ENCODE measurements around the gene SYNGR4.
A peak's percentile ranks its signal among the peaks of the same experiment; 100 is the strongest.

The SYNGR4 gene

DNA sequence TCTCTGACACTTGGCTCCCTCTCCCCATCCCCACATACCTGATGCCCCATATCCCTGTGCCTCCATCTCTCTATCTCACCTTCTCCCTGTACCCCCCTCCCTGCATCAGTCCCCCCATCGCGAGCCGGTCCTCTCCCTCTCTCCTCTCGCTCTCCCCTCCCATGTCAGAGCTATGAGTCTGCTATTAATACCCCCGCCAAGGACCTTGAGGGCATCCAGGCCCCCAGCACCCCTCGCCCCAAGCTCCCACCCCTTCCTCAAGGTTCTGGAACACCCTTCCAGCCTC is 30.9 kb downstream of the SYNGR4 start:
- H3K27ac Mint-ChIP-seq: no peak overlapping the region
- H3K27me3 Mint-ChIP-seq: peaks cover 38% of the 10 kb centered on the region
- H3K36me3 Mint-ChIP-seq (ENCODE audit: low read depth): no peaks in the 10 kb centered on the region
- peaks cover 3% of the 10 kb centered on the region for H3K9me3 Mint-ChIP-seq
- no peak overlapping the region for H3K4me3 Mint-ChIP-seq
- H3K4me1 Mint-ChIP-seq (ENCODE audit: low read depth): peaks cover 29% of the 10 kb centered on the region

- Mint-ChIP-seq H3K36me3 (ENCODE audit: low read depth) (no peaks in the 10 kb centered on the region), H3K4me1 (ENCODE audit: low read depth) (peaks cover 29% of the 10 kb centered on the region), H3K27me3 (peaks cover 38% of the 10 kb centered on the region), H3K27ac (no peak overlapping the region), H3K4me3 (no peak overlapping the region), H3K9me3 (peaks cover 3% of the 10 kb centered on the region)
Measured at GRCh38 chr19:48395499-48395898, 31.3 kb downstream of the SYNGR4 start.

DNA sequence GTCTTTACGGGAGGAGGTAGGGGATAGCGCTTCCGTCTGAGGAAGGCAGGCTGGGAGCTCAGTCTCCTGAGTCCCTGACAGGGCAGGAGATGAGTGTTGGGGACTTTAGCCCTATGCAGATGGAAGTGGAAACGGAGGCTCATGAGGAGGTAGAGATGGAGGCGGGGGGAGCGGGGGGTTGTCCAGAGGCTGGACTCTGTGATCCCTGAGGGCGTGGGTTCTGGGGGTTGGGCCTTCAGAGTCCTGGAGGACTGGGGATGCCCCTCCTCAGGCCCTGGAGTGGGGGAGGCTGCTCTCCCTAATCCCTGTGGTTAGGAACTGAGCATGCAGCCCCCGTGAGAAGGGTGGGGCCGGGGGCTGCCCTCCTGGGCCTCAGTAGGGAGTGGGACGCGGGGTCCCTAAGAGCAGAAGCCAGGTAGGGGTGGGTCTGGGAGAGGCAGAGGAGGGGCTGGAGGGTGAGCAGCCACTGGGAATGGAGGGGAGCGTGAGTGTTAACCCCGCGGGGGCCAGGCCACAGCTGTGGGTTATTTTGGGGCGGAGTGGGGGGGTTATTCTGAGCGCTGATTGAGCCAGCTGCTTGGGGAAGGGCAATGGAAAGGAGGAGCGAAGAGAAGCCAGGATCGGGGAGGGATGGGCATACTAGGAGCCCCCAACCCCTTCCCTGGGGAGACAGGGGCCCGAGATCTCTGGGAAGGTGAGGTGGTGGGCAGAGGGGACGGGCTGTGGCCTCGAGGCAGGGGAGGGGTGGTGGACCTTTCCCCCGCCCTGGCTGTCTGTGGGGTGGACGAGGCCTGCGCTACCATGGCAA is 32.1 kb downstream of the SYNGR4 start:
- peaks cover 38% of the 10 kb centered on the region for H3K27me3 Mint-ChIP-seq

GRCh38 chr19:48396824-48397176 is 32.6 kb downstream of the SYNGR4 start:
- H3K4me3 Mint-ChIP-seq: no peak overlapping the region
- no peaks in the 10 kb centered on the region for H3K36me3 Mint-ChIP-seq (ENCODE audit: low read depth)
- peaks cover 38% of the 10 kb centered on the region for H3K27me3 Mint-ChIP-seq
- peaks cover 29% of the 10 kb centered on the region for H3K4me1 Mint-ChIP-seq (ENCODE audit: low read depth)
- H3K27ac Mint-ChIP-seq: no peak overlapping the region
- peaks cover 3% of the 10 kb centered on the region for H3K9me3 Mint-ChIP-seq

More for the DNA sequence above, 32.1 kb downstream of the SYNGR4 start:
- H3K27ac Mint-ChIP-seq: no peak overlapping the region
- peaks cover 3% of the 10 kb centered on the region for H3K9me3 Mint-ChIP-seq
- H3K4me1 Mint-ChIP-seq (ENCODE audit: low read depth): peaks cover 29% of the 10 kb centered on the region
- no peaks in the 10 kb centered on the region for H3K36me3 Mint-ChIP-seq (ENCODE audit: low read depth)
- H3K4me3 Mint-ChIP-seq: no peak overlapping the region

GRCh38 chr19:48397263-48398101 is 33.3 kb downstream of the SYNGR4 start:
- Mint-ChIP-seq H3K4me1 (ENCODE audit: low read depth) (peaks cover 29% of the 10 kb centered on the region), H3K4me3 (peak overlapping the region; percentile 84), H3K27me3 (peaks cover 38% of the 10 kb centered on the region), H3K9me3 (peaks cover 3% of the 10 kb centered on the region), H3K27ac (peak overlapping the region; percentile 86), H3K36me3 (ENCODE audit: low read depth) (no peaks in the 10 kb centered on the region)

GRCh38 chr19:48398102-48398374 is 33.9 kb downstream of the SYNGR4 start:
- peaks cover 29% of the 10 kb centered on the region for H3K4me1 Mint-ChIP-seq (ENCODE audit: low read depth)
- H3K9me3 Mint-ChIP-seq: peaks cover 3% of the 10 kb centered on the region
- H3K27me3 Mint-ChIP-seq: peaks cover 34% of the 10 kb centered on the region
- peak overlapping the region; percentile 86 for H3K27ac Mint-ChIP-seq
- H3K4me3 Mint-ChIP-seq: peak overlapping the region; percentile 84
- H3K36me3 Mint-ChIP-seq (ENCODE audit: low read depth): no peaks in the 10 kb centered on the region

GRCh38 chr19:48398375-48399235 is 34.4 kb downstream of the SYNGR4 start:
- peaks cover 34% of the 10 kb centered on the region for H3K27me3 Mint-ChIP-seq
- peaks cover 32% of the 10 kb centered on the region for H3K4me1 Mint-ChIP-seq (ENCODE audit: low read depth)
- peaks cover 3% of the 10 kb centered on the region for H3K9me3 Mint-ChIP-seq
- peak overlapping the region; percentile 84 for H3K4me3 Mint-ChIP-seq
- H3K36me3 Mint-ChIP-seq (ENCODE audit: low read depth): no peaks in the 10 kb centered on the region
- H3K27ac Mint-ChIP-seq: no peak overlapping the region

DNA sequence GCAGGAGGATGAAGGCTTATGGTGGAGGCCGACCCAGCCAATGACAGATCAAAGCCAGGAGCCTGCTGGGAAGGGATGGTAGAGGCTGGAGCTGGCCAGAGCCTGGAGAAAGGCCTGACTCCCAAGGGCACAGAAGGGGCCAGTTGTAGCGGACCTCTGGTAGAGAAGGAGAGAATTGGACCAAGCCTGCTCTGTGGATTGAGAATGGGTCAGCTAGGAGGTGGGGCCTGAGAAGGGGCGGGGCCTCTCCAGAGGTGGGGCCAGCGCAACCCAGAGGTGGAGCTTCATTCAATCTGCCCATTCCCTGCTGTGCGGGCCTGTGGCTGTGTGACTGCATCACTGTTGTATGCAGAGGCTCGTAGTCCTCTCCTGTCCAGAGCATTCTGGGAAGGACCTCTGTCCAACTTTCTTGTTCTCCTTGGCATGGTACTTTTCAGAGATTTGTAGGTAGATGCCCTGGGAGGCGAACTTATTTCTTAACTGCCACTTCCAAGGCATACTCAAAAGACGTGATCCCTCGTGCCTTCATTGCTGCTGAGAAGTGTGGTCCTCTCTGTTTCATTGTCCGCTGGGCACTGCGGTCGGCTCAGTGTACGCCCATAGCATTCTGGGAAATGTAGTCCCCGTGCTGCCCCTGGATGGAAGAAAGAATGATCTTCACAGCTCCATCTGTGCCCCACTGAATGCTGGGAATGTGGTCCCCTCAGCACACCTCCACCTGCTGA is 36.0 kb downstream of the SYNGR4 start:
- H3K36me3 Mint-ChIP-seq (ENCODE audit: low read depth): no peaks in the 10 kb centered on the region
- peaks cover 21% of the 10 kb centered on the region for H3K27me3 Mint-ChIP-seq
- H3K9me3 Mint-ChIP-seq: peaks cover 3% of the 10 kb centered on the region
- H3K27ac Mint-ChIP-seq: no peak overlapping the region
- H3K4me3 Mint-ChIP-seq: no peak overlapping the region
- H3K4me1 Mint-ChIP-seq (ENCODE audit: low read depth): peaks cover 28% of the 10 kb centered on the region

DNA sequence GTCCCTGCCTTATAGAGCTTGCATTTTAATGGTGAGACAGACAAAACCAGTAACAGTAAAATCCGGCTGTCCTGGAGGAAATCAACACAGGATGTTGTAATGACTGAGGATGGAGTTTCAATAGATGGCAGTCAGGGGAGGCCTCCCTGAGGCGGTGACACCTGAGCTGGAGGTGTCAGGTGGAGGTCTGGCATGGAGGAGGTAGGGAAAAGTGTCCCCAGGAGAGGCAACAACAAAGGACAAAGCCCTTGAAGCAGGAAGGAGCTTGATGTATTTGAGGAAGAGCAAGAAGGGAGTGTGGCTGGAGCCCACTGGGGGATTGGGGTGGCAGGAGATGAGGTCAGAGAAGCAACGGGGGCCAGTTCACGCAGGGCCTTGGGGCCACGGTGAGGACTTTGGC is 37.1 kb downstream of the SYNGR4 start:
- Mint-ChIP-seq H3K9me3 (peaks cover 3% of the 10 kb centered on the region), H3K4me1 (ENCODE audit: low read depth) (peaks cover 26% of the 10 kb centered on the region), H3K4me3 (no peak overlapping the region), H3K36me3 (ENCODE audit: low read depth) (no peaks in the 10 kb centered on the region), H3K27me3 (peaks cover 18% of the 10 kb centered on the region), H3K27ac (no peak overlapping the region)

- Mint-ChIP-seq H3K27ac (peak overlapping the region; percentile 69), H3K36me3 (ENCODE audit: low read depth) (no peaks in the 10 kb centered on the region), H3K4me3 (no peak overlapping the region), H3K27me3 (peaks cover 14% of the 10 kb centered on the region), H3K4me1 (ENCODE audit: low read depth) (peaks cover 15% of the 10 kb centered on the region), H3K9me3 (peaks cover 3% of the 10 kb centered on the region)
Measured at GRCh38 chr19:48403606-48404005, 39.4 kb downstream of the SYNGR4 start.

DNA sequence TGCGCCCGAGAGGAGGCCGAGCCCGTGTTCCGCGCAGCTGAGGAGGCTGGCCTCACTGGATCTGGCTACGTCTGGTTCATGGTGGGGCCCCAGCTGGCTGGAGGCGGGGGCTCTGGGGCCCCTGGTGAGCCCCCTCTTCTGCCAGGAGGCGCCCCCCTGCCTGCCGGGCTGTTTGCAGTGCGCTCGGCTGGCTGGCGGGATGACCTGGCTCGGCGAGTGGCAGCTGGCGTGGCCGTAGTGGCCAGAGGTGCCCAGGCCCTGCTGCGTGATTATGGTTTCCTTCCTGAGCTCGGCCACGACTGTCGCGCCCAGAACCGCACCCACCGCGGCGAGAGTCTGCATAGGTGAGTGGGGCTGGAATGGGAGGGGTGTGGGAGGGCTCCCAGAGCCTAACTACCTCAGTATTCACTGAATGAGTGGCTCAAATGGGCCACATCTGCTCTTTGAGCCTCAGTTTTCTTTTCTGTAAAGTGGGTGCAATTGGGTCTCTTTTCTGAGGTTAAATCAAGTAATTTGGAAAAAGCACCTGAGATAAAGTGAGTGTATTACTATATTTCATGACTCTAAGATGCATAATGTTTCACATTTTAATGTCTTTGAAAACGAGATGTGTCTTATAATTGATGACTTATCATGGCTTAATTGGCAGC is 41.0 kb downstream of the SYNGR4 start:
- Mint-ChIP-seq H3K9me3 (no peaks in the 10 kb centered on the region), H3K4me1 (ENCODE audit: low read depth) (peaks cover 5% of the 10 kb centered on the region), H3K27ac (no peak overlapping the region), H3K4me3 (no peak overlapping the region), H3K27me3 (peaks cover 14% of the 10 kb centered on the region), H3K36me3 (ENCODE audit: low read depth) (no peaks in the 10 kb centered on the region)

GRCh38 chr19:48405850-48406249 is 41.7 kb downstream of the SYNGR4 start:
- H3K9me3 Mint-ChIP-seq: no peaks in the 10 kb centered on the region
- H3K36me3 Mint-ChIP-seq (ENCODE audit: low read depth): no peaks in the 10 kb centered on the region

GRCh38 chr19:48413879-48414587 is 49.9 kb downstream of the SYNGR4 start:
- H3K4me1 Mint-ChIP-seq (ENCODE audit: low read depth): peaks cover 26% of the 10 kb centered on the region
- H3K9me3 Mint-ChIP-seq: no peaks in the 10 kb centered on the region
- no peak overlapping the region for H3K4me3 Mint-ChIP-seq

More at GRCh38 chr19:48405850-48406249, 41.7 kb downstream of the SYNGR4 start:
- Mint-ChIP-seq H3K4me1 (ENCODE audit: low read depth) (peaks cover 5% of the 10 kb centered on the region), H3K4me3 (no peak overlapping the region), H3K27ac (no peak overlapping the region), H3K27me3 (peaks cover 14% of the 10 kb centered on the region)

More at GRCh38 chr19:48413879-48414587, 49.9 kb downstream of the SYNGR4 start:
- H3K27me3 Mint-ChIP-seq: peaks cover 20% of the 10 kb centered on the region
- no peak overlapping the region for H3K27ac Mint-ChIP-seq
- no peaks in the 10 kb centered on the region for H3K36me3 Mint-ChIP-seq (ENCODE audit: low read depth)
